Measurements from ENCODE around the gene GIGYF2. TPM values are rescaled to one million over a fixed set of nuclear protein-coding genes. Genes with fewer than 3 reads are reported as not detected.

GIGYF2 gene
- total and polyA plus RNA-seq, 2 of the 13 experiments (the other 11 are each of a cell fraction or from before 2014, with no cell fraction given): 44.9 to 73.5 TPM

- TF ChIP-seq ZNF503 (CRISPR knock-in tag; IDR thresholded peaks at IDR 0.05) (no peak), NR2F1 (CRISPR knock-in tag; IDR thresholded peaks at IDR 0.05) (no peak), ZNF407 (CRISPR knock-in tag; IDR thresholded peaks at IDR 0.05; ENCODE audit: not compliant biosample characterization) (no peak), POLR2AphosphoS5 (IDR thresholded peaks at IDR 0.05; ENCODE audit: low read depth, low read length) (0 out of 2 replicates have a peak, but pooled peaks have one; percentile 16), MXD4 (CRISPR knock-in tag; IDR thresholded peaks at IDR 0.05) (no peak), ZNF644 (CRISPR knock-in tag; IDR thresholded peaks at IDR 0.05; ENCODE audit: low read depth) (no peak), HOXD1 (CRISPR knock-in tag; IDR thresholded peaks at IDR 0.05) (no peak), RBM22 (optimal IDR thresholded peaks at IDR 0.05; ENCODE audit: low read length) (peak; percentile 73), HIC2 (CRISPR knock-in tag; IDR thresholded peaks at IDR 0.05; ENCODE audit: low read depth) (no peak), POLR2G (IDR thresholded peaks at IDR 0.05; ENCODE audit: low read depth, low read length) (peak; percentile 26), RBFOX2 (IDR thresholded peaks at IDR 0.05; ENCODE audit: low read depth, low read length) (peak; percentile 55), AGO1 (IDR thresholded peaks at IDR 0.05; ENCODE audit: low read depth, low read length, poor library complexity, severe bottlenecking) (peak; percentile 96), ZNF513 (CRISPR knock-in tag; conservative IDR thresholded peaks at IDR 0.05) (no peak), MTA1 (CRISPR knock-in tag; IDR thresholded peaks at IDR 0.05; ENCODE audit: borderline replicate concordance) (no peak), ZFY (CRISPR knock-in tag; IDR thresholded peaks at IDR 0.05) (no peak)
Observed at GRCh38 chr2:232879618-232880494, 182.7 kb downstream of the GIGYF2 start (continued).
